H1 (cell line): ENCODE results near the gene PALD1. TPM values are rescaled to one million over a fixed set of nuclear protein-coding genes. Genes with fewer than 3 reads are reported as not detected.
"Not testable (repeated sequence)": the region's sequence is repeated elsewhere in the genome, so short reads cannot be mapped to it uniquely, and the experiment has no call there.

Experiments used
- CTCF ChIA-PET: fragments of 300-600 bp; sonication (Branson Sonifier 250); formaldehyde crosslinking; loops from one replicate; lab custom pipeline; 2021; ENCODE audit not compliant: partially characterized antibody; lab: Charles Lee
- POLR2A ChIA-PET: fragments of 300-600 bp; sonication (Branson Sonifier 250); formaldehyde crosslinking; loops from one replicate; lab custom pipeline; 2021; ENCODE audit warnings: inconsistent platforms; ENCODE audit not compliant: partially characterized antibody; lab: Charles Lee
- DNase-seq, 2 experiments: peaks; one replicate each; pipeline versions ENCODE4 v3.0.0 to v3.0.0-alpha.2; 2010 to 2022; ENCODE audit warnings: low spot score in 2 of 2, low read depth in 1 of 2, mixed read lengths in 1 of 2
- FAIRE-seq: peaks from 2 replicates; lab custom pipeline; 2011; peaks lifted over from hg19 to GRCh38; lab: Jason Lieb, UNC
- H2AFZ ChIP-seq: 2 replicates; pipeline ENCODE4 v1.8.1; 2012; ENCODE audit warnings: low read length, inconsistent platforms
- H2AK5ac ChIP-seq: 2 replicates; pipeline ENCODE4 v1.6.1; 2013; ENCODE audit warnings: low read depth, low read length
- H2BK120ac ChIP-seq: replicated peaks from 2 replicates; pipeline ENCODE3; 2013; ENCODE audit warnings: low read depth, low read length, inconsistent platforms
- H2BK12ac ChIP-seq: 2 replicates; pipeline ENCODE4 v1.6.1; 2013; ENCODE audit warnings: low read depth, low read length
- H2BK15ac ChIP-seq: 2 replicates; pipeline ENCODE4 v1.6.1; 2013; ENCODE audit warnings: low read length
- H2BK20ac ChIP-seq: 2 replicates; pipeline ENCODE4 v1.6.1; 2013; ENCODE audit warnings: low read length
- H2BK5ac ChIP-seq: 2 replicates; pipeline ENCODE4 v1.6.1; 2013; ENCODE audit warnings: low read depth, low read length
- H3K14ac ChIP-seq: 2 replicates; pipeline ENCODE4 v1.6.1; 2013; ENCODE audit warnings: inconsistent platforms; ENCODE audit not compliant: insufficient read length
- H3K18ac ChIP-seq: 2 replicates; pipeline ENCODE4 v1.6.1; 2013; ENCODE audit warnings: low read length; ENCODE audit errors: extremely low read depth
- H3K23ac ChIP-seq: 2 replicates; pipeline ENCODE4 v1.6.1; 2013; ENCODE audit warnings: inconsistent platforms; ENCODE audit not compliant: insufficient read length
- H3K23me2 ChIP-seq: 2 replicates; pipeline ENCODE4 v1.6.1; 2013; ENCODE audit warnings: low read depth, low read length
- H3K27ac ChIP-seq: 2 replicates; pipeline ENCODE4 v1.6.1; 2011; ENCODE audit warnings: low read depth, low read length, inconsistent platforms
- H3K27me3 ChIP-seq, 4 experiments: replicated peaks in 1 of 4; 1 replicate in 1 of 4; 2 replicates in 3 of 4; pipeline versions ENCODE4 v1.6.1 to v1.8.1; 2011 to 2013; ENCODE audit warnings: low read length in 3 of 4, mild to moderate bottlenecking in 3 of 4, inconsistent platforms in 2 of 4, mixed read lengths in 2 of 4, moderate library complexity in 1 of 4; ENCODE audit not compliant: control insufficient read depth in 3 of 4, insufficient read depth in 3 of 4; ENCODE audit errors: extremely low read depth in 1 of 4
- H3K36me3 ChIP-seq, 4 experiments: 2 replicates each; pipeline versions ENCODE4 v1.6.1 to v1.8.1; 2011 to 2013; ENCODE audit warnings: mild to moderate bottlenecking in 4 of 4, low read length in 3 of 4, moderate library complexity in 2 of 4, control low read depth in 1 of 4, inconsistent platforms in 1 of 4; ENCODE audit not compliant: insufficient read depth in 4 of 4, control insufficient read depth in 2 of 4
- H3K4ac ChIP-seq: replicated peaks from 2 replicates; pipeline ENCODE3; 2013; ENCODE audit warnings: low read length, low read depth, mixed read lengths, inconsistent platforms; ENCODE audit not compliant: insufficient read length
- H3K4me1 ChIP-seq, 4 experiments: replicated peaks in 1 of 4; 1 replicate in 1 of 4; 2 replicates in 3 of 4; pipeline versions ENCODE4 v1.6.1 to v1.8.1; 2011 to 2013; ENCODE audit warnings: low read length in 3 of 4, inconsistent platforms in 2 of 4, mixed read lengths in 1 of 4; ENCODE audit not compliant: insufficient read depth in 4 of 4, control insufficient read depth in 3 of 4
- H3K4me2 ChIP-seq, 2 experiments: 2 replicates each; pipeline versions ENCODE4 v1.6.1 to v1.8.1; 2011 to 2013; ENCODE audit warnings: low read depth in 2 of 2, low read length in 2 of 2, control low read depth in 1 of 2, inconsistent platforms in 1 of 2, mild to moderate bottlenecking in 1 of 2; ENCODE audit not compliant: insufficient read depth in 1 of 2
- H3K4me3 ChIP-seq, 4 experiments: fragments of 200-600, 300-600 bp in 1 of 4; sonication (generic), shearing (Covaris generic), sonication (Bioruptor Twin) in 1 of 4; 2 replicates each; pipeline versions ENCODE4 v1.5.1 to v1.8.1; 2011 to 2016; ENCODE audit warnings: low read length in 4 of 4, low read depth in 3 of 4, control low read depth in 2 of 4, inconsistent platforms in 2 of 4, mild to moderate bottlenecking in 2 of 4, mixed read lengths in 1 of 4, moderate library complexity in 1 of 4; ENCODE audit not compliant: insufficient read depth in 2 of 4; ENCODE audit errors: extremely low read depth in 1 of 4
- H3K56ac ChIP-seq: replicated peaks from 2 replicates; pipeline ENCODE3; 2013; ENCODE audit warnings: low read depth, mild to moderate bottlenecking, mixed read lengths, low read length, inconsistent platforms; ENCODE audit not compliant: insufficient read length
- H3K79me1 ChIP-seq: 2 replicates; pipeline ENCODE4 v1.6.1; 2013; ENCODE audit warnings: low read depth, low read length, control low read depth
- H3K79me2 ChIP-seq, 2 experiments: 2 replicates each; pipeline versions ENCODE4 v1.6.1 to v1.8.1; 2012 to 2013; ENCODE audit warnings: low read length in 2 of 2, mild to moderate bottlenecking in 2 of 2, inconsistent platforms in 1 of 2; ENCODE audit not compliant: insufficient read depth in 2 of 2, control insufficient read depth in 1 of 2
- H3K9ac ChIP-seq, 4 experiments: replicated peaks in 1 of 4; 1 replicate in 1 of 4; 2 replicates in 3 of 4; pipeline versions ENCODE4 v1.6.1 to v1.8.1; 2011 to 2013; ENCODE audit warnings: low read depth in 3 of 4, low read length in 3 of 4, control low read depth in 2 of 4, mild to moderate bottlenecking in 2 of 4, moderate library complexity in 2 of 4, inconsistent platforms in 1 of 4; ENCODE audit errors: extremely low read depth in 1 of 4
- H3K9me3 ChIP-seq, 2 experiments: 2 replicates each; pipeline versions ENCODE4 v1.6.1 to v1.8.1; 2012 to 2013; ENCODE audit warnings: mild to moderate bottlenecking in 2 of 2, moderate library complexity in 2 of 2, control low read depth in 1 of 2, inconsistent platforms in 1 of 2, low read depth in 1 of 2, low read length in 1 of 2, mixed read lengths in 1 of 2; ENCODE audit not compliant: insufficient read depth in 2 of 2
- H4K20me1 ChIP-seq, 2 experiments: replicated peaks in 1 of 2; 2 replicates each; pipeline versions ENCODE3 to v1.8.1; 2011 to 2013; ENCODE audit warnings: inconsistent platforms in 2 of 2, low read length in 2 of 2, mild to moderate bottlenecking in 1 of 2; ENCODE audit not compliant: insufficient read depth in 2 of 2, control insufficient read depth in 1 of 2
- H4K5ac ChIP-seq: 2 replicates; pipeline ENCODE4 v1.6.1; 2013; ENCODE audit warnings: low read length, low read depth, mixed read lengths, inconsistent platforms; ENCODE audit not compliant: insufficient read length
- H4K8ac ChIP-seq: 2 replicates; pipeline ENCODE4 v1.8.0; 2013; ENCODE audit warnings: mild to moderate bottlenecking, moderate library complexity, low read length, inconsistent platforms; ENCODE audit not compliant: insufficient read depth; ENCODE audit errors: extremely low read depth
- H4K91ac ChIP-seq: replicated peaks from 2 replicates; pipeline ENCODE3; 2013; ENCODE audit warnings: low read length, mixed read lengths, inconsistent platforms; ENCODE audit not compliant: insufficient read length
- WGBS, 2 experiments: shearing (Covaris generic) in 1 of 2; methylation state at CpG; one replicate each; pipeline versions ENCODE4 v1.1.6 to v1.1.7; 2013 to 2015; ENCODE audit warnings: low lambda C conversion rate in 2 of 2, mixed read lengths in 2 of 2, inconsistent platforms in 1 of 2, low coverage in 1 of 2, missing lambda C conversion rate in 1 of 2; ENCODE audit not compliant: insufficient replicate concordance in 2 of 2, insufficient coverage in 1 of 2, insufficient read length in 1 of 2; ENCODE audit errors: extremely low coverage in 1 of 2, missing lambda C conversion rate in 1 of 2; 5-methylcytosine and 5-hydroxymethylcytosine counted together
- polyA plus RNA-seq, 7 experiments: library from polyadenylated mRNA; depleted of rRNA in 3 of 7; stranded (reverse) in 5 of 7; unstranded in 2 of 7; fragments of >200 nt in 5 of 7; fragments of 200-250 nt in 2 of 7; gene quantifications; 1 replicate in 5 of 7; 2 replicates in 1 of 7; 4 replicates in 1 of 7; pipeline versions ENCODE4 v1.2.1 to v1.2.3, GENCODE V29; 2011 to 2013; ENCODE audit warnings: missing spikeins in 2 of 7, mixed read lengths in 2 of 7
- total RNA-seq: library from RNA; stranded (reverse); fragmentation: NEBNext Ultra II Directional; extraction: Animal tissue kit (Norgen Biotek cat#: 25700); gene quantifications from 2 replicates; pipeline ENCODE4 v1.2.1, GENCODE V29; 2021

The PALD1 gene
- total and polyA plus RNA-seq, 2 of the 8 experiments (the other 6 are each of a cell fraction or from before 2014, with no cell fraction given): 13.3 to 32.8 TPM

- H2BK5ac ChIP-seq, H2AK5ac ChIP-seq, H3K79me1 ChIP-seq, H3K9me3 ChIP-seq, H3K14ac ChIP-seq, H4K20me1 ChIP-seq, H3K18ac ChIP-seq, H3K36me3 ChIP-seq, H3K23me2 ChIP-seq, H3K27me3 ChIP-seq, H2BK12ac ChIP-seq, H4K91ac ChIP-seq, H2BK20ac ChIP-seq, H3K23ac ChIP-seq, H3K9ac ChIP-seq, FAIRE-seq, H3K4me3 ChIP-seq, CTCF ChIA-PET, H4K8ac ChIP-seq, H4K5ac ChIP-seq, H3K4me2 ChIP-seq, H3K79me2 ChIP-seq, H3K56ac ChIP-seq, H2BK15ac ChIP-seq, H3K4me1 ChIP-seq, H3K4ac ChIP-seq, POLR2A ChIA-PET, H2BK120ac ChIP-seq, DNase-seq, H2AFZ ChIP-seq, H3K27ac ChIP-seq: not testable (repeated sequence)
- 88% methylated on average over 5 of the region's 5 CpGs; no CpG with 5 or more reads in 1 of the 2 experiments for WGBS, 2 experiments
Measured at GRCh38 chr10:70581176-70581575, 102.6 kb downstream of the PALD1 start.
